Measurements from ENCODE around the gene ZFAND3.

- TF ChIP-seq CTCF (IDR thresholded peaks at IDR 0.05; ENCODE audit: insufficient read depth, low read depth, low read length) (no peak), EZH2 (IDR thresholded peaks at IDR 0.05; ENCODE audit: insufficient read depth, low read length) (no peak)
These were observed 18.6 kb upstream of the ZFAND3 start for GRCh38 chr6:37800703-37801604.

Data from astrocyte (in vitro differentiated cells and primary cell).